Panc1 (cell line): ENCODE data around the gene GPR26.

Experiments used
- POLR2AphosphoS5 ChIP-seq: IDR thresholded peaks from 2 replicates; pipeline ENCODE4 v1.6.1; 2012; ENCODE audit warnings: mild to moderate bottlenecking, low read depth, low read length, moderate library complexity
- SIN3A ChIP-seq: IDR thresholded peaks from 2 replicates; pipeline ENCODE4 v1.6.1; 2012; ENCODE audit warnings: low read depth, mild to moderate bottlenecking, low read length, moderate library complexity, borderline replicate concordance; ENCODE audit not compliant: insufficient read depth
- TCF7L2 ChIP-seq: IDR thresholded peaks from 2 replicates; pipeline ENCODE4 v1.6.1; 2011; ENCODE audit warnings: mild to moderate bottlenecking, low read depth, low read length, inconsistent platforms
- TF ChIP-seq, protein P1 (sequence below): fragments of 450-650 bp; IDR thresholded peaks from 2 replicates; pipeline ENCODE4 v1.5.1; 2017; ENCODE audit warnings: mild to moderate bottlenecking
- TF ChIP-seq, protein P2 (sequence below), 2 experiments: IDR thresholded peaks; 2 replicates each; pipeline ENCODE4 v1.6.1; 2011 to 2012; ENCODE audit warnings: low read depth in 2 of 2, control low read depth in 1 of 2, low read length in 1 of 2, mild to moderate bottlenecking in 1 of 2, moderate library complexity in 1 of 2; ENCODE audit not compliant: insufficient read depth in 1 of 2

DNA sequence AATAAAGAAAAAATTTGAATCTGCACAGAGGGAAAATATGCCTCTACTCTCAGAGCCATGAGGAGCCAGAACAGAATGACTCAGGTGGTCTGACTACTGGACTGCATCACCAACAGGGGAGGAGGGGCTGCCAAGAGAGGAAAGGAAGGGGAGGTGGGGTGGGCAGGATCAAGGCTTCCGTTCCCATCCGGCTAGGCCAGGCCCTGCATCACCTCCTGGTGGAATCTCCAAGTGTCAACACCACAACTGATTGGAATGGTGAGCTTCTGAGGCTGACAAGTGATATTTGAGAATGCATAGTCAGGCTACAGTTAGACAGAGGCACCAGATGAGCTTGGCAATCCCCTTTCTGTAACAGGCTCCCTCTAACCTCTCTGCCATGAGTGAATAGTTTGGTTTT lies 10.4 kb upstream of the GPR26 start:
- TF ChIP-seq, protein P1, sequence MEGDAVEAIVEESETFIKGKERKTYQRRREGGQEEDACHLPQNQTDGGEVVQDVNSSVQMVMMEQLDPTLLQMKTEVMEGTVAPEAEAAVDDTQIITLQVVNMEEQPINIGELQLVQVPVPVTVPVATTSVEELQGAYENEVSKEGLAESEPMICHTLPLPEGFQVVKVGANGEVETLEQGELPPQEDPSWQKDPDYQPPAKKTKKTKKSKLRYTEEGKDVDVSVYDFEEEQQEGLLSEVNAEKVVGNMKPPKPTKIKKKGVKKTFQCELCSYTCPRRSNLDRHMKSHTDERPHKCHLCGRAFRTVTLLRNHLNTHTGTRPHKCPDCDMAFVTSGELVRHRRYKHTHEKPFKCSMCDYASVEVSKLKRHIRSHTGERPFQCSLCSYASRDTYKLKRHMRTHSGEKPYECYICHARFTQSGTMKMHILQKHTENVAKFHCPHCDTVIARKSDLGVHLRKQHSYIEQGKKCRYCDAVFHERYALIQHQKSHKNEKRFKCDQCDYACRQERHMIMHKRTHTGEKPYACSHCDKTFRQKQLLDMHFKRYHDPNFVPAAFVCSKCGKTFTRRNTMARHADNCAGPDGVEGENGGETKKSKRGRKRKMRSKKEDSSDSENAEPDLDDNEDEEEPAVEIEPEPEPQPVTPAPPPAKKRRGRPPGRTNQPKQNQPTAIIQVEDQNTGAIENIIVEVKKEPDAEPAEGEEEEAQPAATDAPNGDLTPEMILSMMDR = no peak
- TF ChIP-seq SIN3A (no peak), POLR2AphosphoS5 (no peak), TCF7L2 (no peak)
- TF ChIP-seq, protein P2, sequence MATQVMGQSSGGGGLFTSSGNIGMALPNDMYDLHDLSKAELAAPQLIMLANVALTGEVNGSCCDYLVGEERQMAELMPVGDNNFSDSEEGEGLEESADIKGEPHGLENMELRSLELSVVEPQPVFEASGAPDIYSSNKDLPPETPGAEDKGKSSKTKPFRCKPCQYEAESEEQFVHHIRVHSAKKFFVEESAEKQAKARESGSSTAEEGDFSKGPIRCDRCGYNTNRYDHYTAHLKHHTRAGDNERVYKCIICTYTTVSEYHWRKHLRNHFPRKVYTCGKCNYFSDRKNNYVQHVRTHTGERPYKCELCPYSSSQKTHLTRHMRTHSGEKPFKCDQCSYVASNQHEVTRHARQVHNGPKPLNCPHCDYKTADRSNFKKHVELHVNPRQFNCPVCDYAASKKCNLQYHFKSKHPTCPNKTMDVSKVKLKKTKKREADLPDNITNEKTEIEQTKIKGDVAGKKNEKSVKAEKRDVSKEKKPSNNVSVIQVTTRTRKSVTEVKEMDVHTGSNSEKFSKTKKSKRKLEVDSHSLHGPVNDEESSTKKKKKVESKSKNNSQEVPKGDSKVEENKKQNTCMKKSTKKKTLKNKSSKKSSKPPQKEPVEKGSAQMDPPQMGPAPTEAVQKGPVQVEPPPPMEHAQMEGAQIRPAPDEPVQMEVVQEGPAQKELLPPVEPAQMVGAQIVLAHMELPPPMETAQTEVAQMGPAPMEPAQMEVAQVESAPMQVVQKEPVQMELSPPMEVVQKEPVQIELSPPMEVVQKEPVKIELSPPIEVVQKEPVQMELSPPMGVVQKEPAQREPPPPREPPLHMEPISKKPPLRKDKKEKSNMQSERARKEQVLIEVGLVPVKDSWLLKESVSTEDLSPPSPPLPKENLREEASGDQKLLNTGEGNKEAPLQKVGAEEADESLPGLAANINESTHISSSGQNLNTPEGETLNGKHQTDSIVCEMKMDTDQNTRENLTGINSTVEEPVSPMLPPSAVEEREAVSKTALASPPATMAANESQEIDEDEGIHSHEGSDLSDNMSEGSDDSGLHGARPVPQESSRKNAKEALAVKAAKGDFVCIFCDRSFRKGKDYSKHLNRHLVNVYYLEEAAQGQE (IDR thresholded peaks at IDR 0.05; ENCODE audit: insufficient read depth in 1 of 2, low read depth in 2 of 2, low read length in 1 of 2) = no peak
